Sigmoid colon (tissue), 7 donors: ENCODE data around the gene LSM11. TPM values are rescaled to one million over a fixed set of nuclear protein-coding genes. Genes with fewer than 3 reads are reported as not detected.

Source experiments
- DNase-seq: peaks from one replicate; pipeline ENCODE4 v3.0.0-alpha.2; 2019
- H3K27ac ChIP-seq, 4 donors: fragments of 200-600 bp; sonication (generic); one replicate each; pipeline ENCODE4 v1.5.1; 2016 to 2019; ENCODE audit warnings: mild to moderate bottlenecking in 1 of 4
- H3K27me3 ChIP-seq, 3 donors: fragments of 200-600 bp; sonication (generic); one replicate each; pipeline ENCODE4 v1.5.1; 2019; ENCODE audit warnings: mild to moderate bottlenecking in 1 of 3
- H3K36me3 ChIP-seq, 4 donors: fragments of 200-600 bp; sonication (generic); one replicate each; pipeline ENCODE4 v1.5.1; 2016 to 2019
- H3K4me1 ChIP-seq, 4 donors: fragments of 200-600 bp; sonication (generic); one replicate each; pipeline ENCODE4 v1.5.1; 2017 to 2019
- H3K4me3 ChIP-seq, 4 donors: fragments of 200-600 bp; sonication (generic); one replicate each; pipeline ENCODE4 v1.5.1; 2017 to 2019; ENCODE audit warnings: mild to moderate bottlenecking in 2 of 4, moderate library complexity in 1 of 4
- H3K9me3 ChIP-seq, 4 donors: fragments of 200-600 bp in 3 of 4; sonication (generic) in 3 of 4; one replicate each; pipeline versions ENCODE4 v1.5.1 to v1.6.1; 2013 to 2019
- EP300 ChIP-seq, 4 donors: sonication (generic); formaldehyde crosslinking; IDR thresholded peaks; one replicate each; pipeline ENCODE4 v1.6.1; 2017; ENCODE audit warnings: antibody characterized with exemption in 4 of 4
- POLR2A ChIP-seq, 2 donors: fragments of 450-650 bp; IDR thresholded peaks; one replicate each; pipeline ENCODE4 v1.6.1; 2016; ENCODE audit warnings: antibody characterized with exemption in 2 of 2, mild to moderate bottlenecking in 2 of 2, moderate library complexity in 2 of 2
- POLR2AphosphoS5 ChIP-seq, 4 donors: sonication (generic); formaldehyde crosslinking; IDR thresholded peaks; one replicate each; pipeline ENCODE4 v1.6.1; 2017; ENCODE audit warnings: antibody characterized with exemption in 4 of 4
- WGBS, 2 donors: extraction: QIAGEN DNeasy Blood & Tissue Kit; methylation state at CpG; one replicate each; pipeline ENCODE4 v1.1.7; 2013; 5-methylcytosine and 5-hydroxymethylcytosine counted together
- intact Hi-C: fragments of 100-400 bp; cut with DNase I; formaldehyde crosslinking; loops from one replicate; pipeline ENCODE4 v1.15.1; 2023
- polyA plus RNA-seq, 3 donors: library from polyadenylated mRNA; stranded (reverse); fragments of 200-250 nt; gene quantifications; one replicate each; pipeline ENCODE4 v1.2.3, GENCODE V29; 2013
- total RNA-seq, 4 donors: library from RNA; depleted of rRNA; stranded (reverse); fragments of >200 nt; gene quantifications; one replicate each; pipeline ENCODE4 v1.1.0, GENCODE V29; 2016
- TF ChIP-seq, protein P1 (sequence below), 4 experiments: fragments of 450-650 bp in 3 of 4; fragments of 200-600 bp in 1 of 4; IDR thresholded peaks; one replicate each; pipeline ENCODE4 v1.5.1; 2016 to 2019; ENCODE audit warnings: antibody characterized with exemption in 4 of 4, mild to moderate bottlenecking in 3 of 4, moderate library complexity in 2 of 4
- donor health status: healthy with polysubstance abuse.
- donor health status: Bipolar disorder and iron deficiency.
- donor health status: healthy.

LSM11 gene
- total and polyA plus RNA-seq, 7 donors: 0.60 to 16.6 (median 12.1) TPM

DNA sequence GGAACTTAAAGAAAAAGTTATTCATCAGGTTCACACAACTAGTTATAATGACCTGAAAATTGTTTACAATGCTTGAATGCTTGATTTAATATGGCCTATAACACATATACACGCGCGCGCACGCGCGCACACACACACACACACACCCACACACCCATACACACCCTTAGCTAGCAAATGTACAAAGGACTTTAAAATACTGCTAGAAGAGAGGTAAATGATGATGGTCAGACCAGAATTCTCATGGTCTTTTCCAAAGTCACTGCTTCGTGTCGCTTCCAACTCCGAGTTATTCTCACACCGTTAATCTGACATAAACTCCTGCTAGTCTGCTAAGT, 5.9 kb downstream of the LSM11 start:
- intact Hi-C loops: loop anchor here (10.0 kb wide), 1 partner anchor 485 kb away; the partner anchor contains the start of gene CYFIP2
- peaks cover 21 to 34% (median 28%) of the 10 kb centered on the region in 4 donors for H3K36me3 ChIP-seq
- peaks cover 0 to 63% (median 49%) of the 10 kb centered on the region in 4 donors for H3K4me1 ChIP-seq
- TF ChIP-seq POLR2AphosphoS5 (IDR thresholded peaks at IDR 0.05): no peak
- TF ChIP-seq EP300 (IDR thresholded peaks at IDR 0.05): no peak
- no peak for TF ChIP-seq POLR2A (IDR thresholded peaks at IDR 0.05)
- TF ChIP-seq, protein P1, sequence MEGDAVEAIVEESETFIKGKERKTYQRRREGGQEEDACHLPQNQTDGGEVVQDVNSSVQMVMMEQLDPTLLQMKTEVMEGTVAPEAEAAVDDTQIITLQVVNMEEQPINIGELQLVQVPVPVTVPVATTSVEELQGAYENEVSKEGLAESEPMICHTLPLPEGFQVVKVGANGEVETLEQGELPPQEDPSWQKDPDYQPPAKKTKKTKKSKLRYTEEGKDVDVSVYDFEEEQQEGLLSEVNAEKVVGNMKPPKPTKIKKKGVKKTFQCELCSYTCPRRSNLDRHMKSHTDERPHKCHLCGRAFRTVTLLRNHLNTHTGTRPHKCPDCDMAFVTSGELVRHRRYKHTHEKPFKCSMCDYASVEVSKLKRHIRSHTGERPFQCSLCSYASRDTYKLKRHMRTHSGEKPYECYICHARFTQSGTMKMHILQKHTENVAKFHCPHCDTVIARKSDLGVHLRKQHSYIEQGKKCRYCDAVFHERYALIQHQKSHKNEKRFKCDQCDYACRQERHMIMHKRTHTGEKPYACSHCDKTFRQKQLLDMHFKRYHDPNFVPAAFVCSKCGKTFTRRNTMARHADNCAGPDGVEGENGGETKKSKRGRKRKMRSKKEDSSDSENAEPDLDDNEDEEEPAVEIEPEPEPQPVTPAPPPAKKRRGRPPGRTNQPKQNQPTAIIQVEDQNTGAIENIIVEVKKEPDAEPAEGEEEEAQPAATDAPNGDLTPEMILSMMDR (IDR thresholded peaks at IDR 0.05): no peak
- H3K27me3 ChIP-seq: no peaks in the 10 kb centered on the region
- no peaks in the 10 kb centered on the region for H3K9me3 ChIP-seq
- WGBS, 2 donors: 69 to 88% methylated on average over 11 of the region's 11 CpGs
- H3K27ac ChIP-seq: peak overlapping the region in 3 of 4 donors; percentile 11 to 91 (median 87)
- no peak for DNase-seq
- no peak overlapping the region for H3K4me3 ChIP-seq

GRCh38 chr5:157750320-157750719, 6.8 kb downstream of the LSM11 start:
- Histone ChIP-seq H3K4me1 (peaks cover 0 to 55% (median 41%) of the 10 kb centered on the region in 4 donors), H3K27ac (peak overlapping the region in 3 of 4 donors; percentile 13 to 91 (median 87)), H3K9me3 (no peaks in the 10 kb centered on the region), H3K27me3 (no peaks in the 10 kb centered on the region), H3K4me3 (no peak overlapping the region), H3K36me3 (peaks cover 28 to 43% (median 35%) of the 10 kb centered on the region in 4 donors)
- no peak for DNase-seq
- 58 to 81% methylated on average over 1 of the region's 1 CpG for WGBS, 2 donors
- TF ChIP-seq POLR2AphosphoS5 (IDR thresholded peaks at IDR 0.05): peak in 2 of 4 donors; percentile 36 to 75
- no peak for TF ChIP-seq POLR2A (IDR thresholded peaks at IDR 0.05)
- peak in 1 of 4 donors; percentile 64 for TF ChIP-seq EP300 (IDR thresholded peaks at IDR 0.05)
- TF ChIP-seq, protein P1 (IDR thresholded peaks at IDR 0.05): no peak
- intact Hi-C loops: no loop called here

DNA sequence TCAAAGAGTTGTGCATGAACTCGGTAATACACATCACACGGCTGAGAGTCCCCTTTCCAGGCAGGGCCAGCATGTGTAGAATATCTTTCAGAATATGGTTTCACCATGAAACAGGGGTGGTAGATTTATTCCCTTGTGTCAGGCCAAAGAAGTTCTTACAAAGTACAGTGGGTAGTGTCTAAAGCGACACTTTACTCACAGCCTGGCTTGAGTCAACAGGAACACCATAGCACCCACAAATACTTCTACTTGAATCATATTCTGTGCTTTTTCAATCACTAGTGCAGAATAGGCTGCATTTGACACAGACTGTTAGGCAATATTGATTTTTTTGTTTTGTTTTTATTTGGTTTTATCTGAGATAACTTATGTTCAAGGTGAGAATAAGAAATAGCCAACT, 12.6 kb downstream of the LSM11 start:
- 94 to 96% methylated on average over 3 of the region's 3 CpGs for WGBS, 2 donors
- no peak for DNase-seq
- no peak for TF ChIP-seq EP300 (IDR thresholded peaks at IDR 0.05)
- TF ChIP-seq POLR2A (IDR thresholded peaks at IDR 0.05): no peak
- TF ChIP-seq POLR2AphosphoS5 (IDR thresholded peaks at IDR 0.05): no peak
- TF ChIP-seq, protein P1 (IDR thresholded peaks at IDR 0.05): no peak
- H3K9me3 ChIP-seq: no peaks in the 10 kb centered on the region
- peaks cover 29 to 96% (median 52%) of the 10 kb centered on the region in 4 donors for H3K36me3 ChIP-seq
- H3K27ac ChIP-seq: no peak overlapping the region
- no peaks in the 10 kb centered on the region for H3K27me3 ChIP-seq
- H3K4me3 ChIP-seq: no peak overlapping the region
- peaks cover 0 to 4% (median 0%) of the 10 kb centered on the region in 4 donors for H3K4me1 ChIP-seq
- intact Hi-C loops: loop anchor here (5.0 kb wide), 1 partner anchor 61 kb away; no protein-coding TSS in a partner anchor

- Histone ChIP-seq H3K9me3 (no peaks in the 10 kb centered on the region), H3K27me3 (no peaks in the 10 kb centered on the region), H3K27ac (no peak overlapping the region), H3K36me3 (peaks cover 13 to 73% (median 30%) of the 10 kb centered on the region in 4 donors), H3K4me3 (no peak overlapping the region), H3K4me1 (peaks cover 0 to 12% (median 4%) of the 10 kb centered on the region in 4 donors)
- DNase-seq: no peak
- 87 to 89% methylated on average over 1 of the region's 1 CpG for WGBS, 2 donors
- intact Hi-C loops: loop anchor here (5.0 kb wide), 1 partner anchor 59 kb away; no protein-coding TSS in a partner anchor
- TF ChIP-seq POLR2AphosphoS5 (IDR thresholded peaks at IDR 0.05): no peak
- TF ChIP-seq, protein P1 (IDR thresholded peaks at IDR 0.05): no peak
- no peak for TF ChIP-seq EP300 (IDR thresholded peaks at IDR 0.05)
- no peak for TF ChIP-seq POLR2A (IDR thresholded peaks at IDR 0.05)
These were observed 15.2 kb downstream of the LSM11 start for GRCh38 chr5:157758706-157759105.
